Measurements from ENCODE around the gene NCLN.
"Not testable (repeated sequence)": the region's sequence is repeated elsewhere in the genome, so short reads cannot be mapped to it uniquely, and the experiment has no call there.

DNA sequence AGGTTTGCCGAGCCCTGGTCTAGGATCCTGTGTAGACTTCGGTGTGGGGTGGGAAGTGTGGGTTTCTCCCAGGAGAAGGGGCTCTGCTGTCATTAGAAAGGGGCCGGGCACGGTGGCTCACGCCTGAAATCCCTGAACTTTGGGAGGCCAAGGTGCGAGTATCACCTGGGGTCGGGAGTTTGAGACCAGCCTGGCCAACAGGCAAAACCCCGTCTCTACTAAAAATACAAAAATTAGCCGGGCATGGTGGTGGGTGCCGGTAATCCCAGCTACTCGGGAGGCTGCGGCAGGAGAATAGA, 6.0 kb downstream of the NCLN start:
- not testable (repeated sequence) for TF ChIP-seq EZH2 (IDR thresholded peaks at IDR 0.05); POLR2AphosphoS5 (IDR thresholded peaks at IDR 0.05; ENCODE audit: borderline replicate concordance, low read depth, low read length); FOXP2 (optimal IDR thresholded peaks at IDR 0.05; ENCODE audit: control extremely low read depth, extremely low read length, insufficient read depth)
